Endothelial cell (in vitro differentiated cells): ENCODE data around the gene CTNNA2. TPM values are rescaled to one million over a fixed set of nuclear protein-coding genes. Genes with fewer than 3 reads are reported as not detected.

ENCODE experiments used
- DNase-seq: peaks from one replicate; pipeline ENCODE4 v3.0.0; 2021; ENCODE audit warnings: low spot score
- H3K27ac Mint-ChIP-seq: one replicate; pipeline ENCODE4 v1.8.0; 2021; ENCODE audit warnings: mixed read lengths, inconsistent platforms; ENCODE audit not compliant: unreplicated experiment
- H3K27me3 Mint-ChIP-seq: one replicate; pipeline ENCODE4 v1.8.0; 2021; ENCODE audit warnings: mild to moderate bottlenecking, moderate library complexity, mixed read lengths, inconsistent platforms; ENCODE audit not compliant: unreplicated experiment
- H3K36me3 Mint-ChIP-seq: one replicate; pipeline ENCODE4 v1.8.0; 2021; ENCODE audit warnings: mild to moderate bottlenecking, low read depth, mixed read lengths, inconsistent platforms; ENCODE audit not compliant: unreplicated experiment
- H3K4me1 Mint-ChIP-seq: one replicate; pipeline ENCODE4 v1.8.0; 2021; ENCODE audit warnings: mild to moderate bottlenecking, mixed read lengths, inconsistent platforms; ENCODE audit not compliant: unreplicated experiment
- H3K4me3 Mint-ChIP-seq: one replicate; pipeline ENCODE4 v1.8.0; 2021; ENCODE audit warnings: mild to moderate bottlenecking, mixed read lengths, inconsistent platforms; ENCODE audit not compliant: unreplicated experiment
- H3K9me3 Mint-ChIP-seq: one replicate; pipeline ENCODE4 v1.8.0; 2021; ENCODE audit warnings: mixed read lengths, inconsistent platforms; ENCODE audit not compliant: unreplicated experiment
- CTCF ChIP-seq: fragments of 200-600 bp; sonication (generic); IDR thresholded peaks from one replicate; pipeline ENCODE4 v1.5.0; 2021; ENCODE audit warnings: antibody characterized with exemption; ENCODE audit not compliant: unreplicated experiment
- total RNA-seq: library from RNA; stranded (reverse); fragmentation: NEBNext Ultra II Directional; extraction: Animal tissue kit (Norgen Biotek cat#: 25700); gene quantifications from one replicate; pipeline ENCODE4 v1.2.1, GENCODE V29; 2021; ENCODE audit not compliant: unreplicated experiment

CTNNA2 gene
- total RNA-seq, 1 donor from 2014 or later = 4.7 TPM

- peaks cover 3% of the 10 kb centered on the region for H3K27me3 Mint-ChIP-seq
- no peak overlapping the region for H3K4me3 Mint-ChIP-seq
- H3K27ac Mint-ChIP-seq = no peak overlapping the region
- H3K9me3 Mint-ChIP-seq = no peaks in the 10 kb centered on the region
- no peaks in the 10 kb centered on the region for H3K36me3 Mint-ChIP-seq
- TF ChIP-seq CTCF = no peak
- DNase-seq = no peak
- peaks cover 16% of the 10 kb centered on the region for H3K4me1 Mint-ChIP-seq
These were observed 221.7 kb downstream of the CTNNA2 start for GRCh38 chr2:79734518-79734917.

GRCh38 chr2:79740879-79741443 lies 228.1 kb downstream of the CTNNA2 start:
- no peak overlapping the region for H3K27ac Mint-ChIP-seq
- H3K36me3 Mint-ChIP-seq = no peaks in the 10 kb centered on the region
- H3K27me3 Mint-ChIP-seq = no peaks in the 10 kb centered on the region
- peaks cover 19% of the 10 kb centered on the region for H3K4me1 Mint-ChIP-seq
- DNase-seq = no peak
- H3K4me3 Mint-ChIP-seq = no peak overlapping the region
- TF ChIP-seq CTCF = no peak
- no peaks in the 10 kb centered on the region for H3K9me3 Mint-ChIP-seq

- H3K36me3 Mint-ChIP-seq = no peaks in the 10 kb centered on the region
- TF ChIP-seq CTCF = no peak
- H3K4me1 Mint-ChIP-seq = peaks cover 3% of the 10 kb centered on the region
- H3K9me3 Mint-ChIP-seq = no peaks in the 10 kb centered on the region
- H3K4me3 Mint-ChIP-seq = no peak overlapping the region
- H3K27ac Mint-ChIP-seq = no peak overlapping the region
- no peaks in the 10 kb centered on the region for H3K27me3 Mint-ChIP-seq
- no peak for DNase-seq
These were observed 237.5 kb downstream of the CTNNA2 start for GRCh38 chr2:79750321-79750720.

GRCh38 chr2:79757526-79757925 lies 244.7 kb downstream of the CTNNA2 start:
- no peaks in the 10 kb centered on the region for H3K4me1 Mint-ChIP-seq
- no peaks in the 10 kb centered on the region for H3K27me3 Mint-ChIP-seq
- no peaks in the 10 kb centered on the region for H3K36me3 Mint-ChIP-seq
- no peak overlapping the region for H3K4me3 Mint-ChIP-seq
- DNase-seq = no peak
- H3K9me3 Mint-ChIP-seq = no peaks in the 10 kb centered on the region
- no peak for TF ChIP-seq CTCF
- H3K27ac Mint-ChIP-seq = no peak overlapping the region

DNA sequence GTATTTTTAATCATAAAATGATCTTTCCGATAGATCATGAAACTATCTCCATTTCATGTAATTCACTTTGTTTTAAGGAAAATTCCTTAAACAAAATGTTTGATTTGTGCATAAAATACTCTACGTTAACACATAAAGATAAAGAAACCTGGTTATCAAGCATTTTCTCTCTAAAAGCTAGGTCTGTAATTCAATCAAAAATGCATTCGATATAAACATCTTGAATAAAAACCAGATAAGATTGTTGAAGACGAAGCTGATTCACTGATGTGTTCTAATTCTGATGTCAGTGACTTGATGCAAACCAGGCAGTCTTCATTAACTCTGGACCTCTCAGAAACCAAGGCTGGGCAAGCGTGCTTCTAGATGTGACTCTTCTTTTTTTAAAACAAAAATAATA lies 245.2 kb downstream of the CTNNA2 start:
- no peaks in the 10 kb centered on the region for H3K36me3 Mint-ChIP-seq
- no peak overlapping the region for H3K27ac Mint-ChIP-seq
- H3K27me3 Mint-ChIP-seq = no peaks in the 10 kb centered on the region
- no peaks in the 10 kb centered on the region for H3K4me1 Mint-ChIP-seq
- H3K9me3 Mint-ChIP-seq = no peaks in the 10 kb centered on the region
- H3K4me3 Mint-ChIP-seq = no peak overlapping the region
- no peak for DNase-seq
- no peak for TF ChIP-seq CTCF
